Neural cell (in vitro differentiated cells): ENCODE results near the gene RNF187. TPM values are rescaled to one million over a fixed set of nuclear protein-coding genes. Genes with fewer than 3 reads are reported as not detected.
A peak's percentile ranks its signal among the peaks of the same experiment; 100 is the strongest.

Experiments used
- H2AFZ ChIP-seq: fragments of 200-600, 300-800 bp; sonication (generic), shearing (Covaris generic); 2 replicates; pipeline ENCODE4 v1.6.0; 2014; ENCODE audit warnings: low read depth, mild to moderate bottlenecking, antibody characterized with exemption, low read length, moderate library complexity
- H3F3A ChIP-seq: fragments of 200-600 bp; shearing (Covaris generic); 2 replicates; pipeline ENCODE4 v1.6.1; 2016; ENCODE audit warnings: mild to moderate bottlenecking, moderate library complexity, mixed read lengths, antibody characterized with exemption, low read length; ENCODE audit not compliant: insufficient read depth, poor library complexity, severe bottlenecking
- H3K27ac ChIP-seq: fragments of 200-600, 300-800 bp; sonication (generic), shearing (Covaris generic); 2 replicates; pipeline ENCODE4 v1.5.1; 2014; ENCODE audit warnings: mild to moderate bottlenecking, low read length, moderate library complexity
- H3K27me3 ChIP-seq: fragments of 300-800, 200-600 bp; sonication (generic), shearing (Covaris generic); 2 replicates; pipeline ENCODE4 v1.6.0; 2014; ENCODE audit warnings: mild to moderate bottlenecking, low read depth, low read length, moderate library complexity; ENCODE audit not compliant: insufficient read depth
- H3K36me3 ChIP-seq: fragments of 300-800, 200-600 bp; sonication (generic), shearing (Covaris generic); 2 replicates; pipeline ENCODE4 v1.5.1; 2014; ENCODE audit warnings: mild to moderate bottlenecking, antibody characterized with exemption, low read length, moderate library complexity; ENCODE audit not compliant: insufficient read depth
- H3K4me2 ChIP-seq: fragments of 300-800, 200-600 bp; sonication (generic), shearing (Covaris generic); 2 replicates; pipeline ENCODE4 v1.6.0; 2014; ENCODE audit warnings: mild to moderate bottlenecking, low read length
- H3K4me3 ChIP-seq: fragments of 300-800, 200-600 bp; sonication (generic), shearing (Covaris generic); 2 replicates; pipeline ENCODE4 v1.5.1; 2014; ENCODE audit warnings: mild to moderate bottlenecking, low read length, moderate library complexity
- H3K79me2 ChIP-seq: fragments of 200-600 bp; shearing (Covaris generic); replicated peaks from 2 replicates; pipeline ENCODE4 v1.6.0; 2014; ENCODE audit warnings: mild to moderate bottlenecking, low read length, moderate library complexity; ENCODE audit not compliant: insufficient read depth
- H3K9ac ChIP-seq: fragments of 300-800, 200-600 bp; sonication (generic), shearing (Covaris generic); 2 replicates; pipeline ENCODE4 v1.6.1; 2016; ENCODE audit warnings: mild to moderate bottlenecking, low read length, mixed read lengths
- H3K9me2 ChIP-seq: fragments of 200-600 bp; shearing (Covaris generic); 2 replicates; pipeline ENCODE4 v1.6.1; 2016; ENCODE audit warnings: mild to moderate bottlenecking, low read length, mixed read lengths; ENCODE audit not compliant: insufficient read depth
- H3K9me3 ChIP-seq: fragments of 200-600, 300-800 bp; sonication (generic), shearing (Covaris generic); 2 replicates; pipeline ENCODE4 v1.6.1; 2016; ENCODE audit warnings: mild to moderate bottlenecking, mixed run types, low read length, moderate library complexity, mixed read lengths
- H4K20me1 ChIP-seq: fragments of 200-600 bp; shearing (Covaris generic); 2 replicates; pipeline ENCODE4 v1.6.1; 2016; ENCODE audit warnings: mild to moderate bottlenecking, mixed run types; ENCODE audit not compliant: insufficient read depth
- CTCF ChIP-seq: fragments of 450-650 bp; IDR thresholded peaks from 2 replicates; pipeline ENCODE4 v1.5.1; 2014; ENCODE audit warnings: antibody characterized with exemption, mild to moderate bottlenecking, moderate library complexity; ENCODE audit not compliant: poor library complexity, severe bottlenecking
- EP300 ChIP-seq: fragments of 450-650 bp; conservative IDR thresholded peaks from 2 replicates; pipeline ENCODE4 v1.6.1; 2014; ENCODE audit warnings: antibody characterized with exemption, mild to moderate bottlenecking, moderate library complexity; ENCODE audit not compliant: poor library complexity, severe bottlenecking
- EZH2 ChIP-seq: fragments of 200-600, 300-800 bp; shearing (Covaris generic), sonication (generic); IDR thresholded peaks from 2 replicates; pipeline ENCODE4 v1.6.1; 2014; ENCODE audit warnings: antibody characterized with exemption, low read length, borderline replicate concordance, mild to moderate bottlenecking; ENCODE audit not compliant: insufficient read depth, poor library complexity, severe bottlenecking
- MXI1 ChIP-seq: fragments of 450-650 bp; conservative IDR thresholded peaks from 2 replicates; pipeline ENCODE4 v1.6.1; 2014; ENCODE audit warnings: antibody characterized with exemption, mild to moderate bottlenecking; ENCODE audit not compliant: poor library complexity, severe bottlenecking
- POLR2AphosphoS5 ChIP-seq: IDR thresholded peaks from 2 replicates; pipeline ENCODE4 v1.6.1; 2012
- RAD21 ChIP-seq: fragments of 450-650 bp; conservative IDR thresholded peaks from 2 replicates; pipeline ENCODE4 v1.6.1; 2014; ENCODE audit warnings: antibody characterized with exemption, mild to moderate bottlenecking, moderate library complexity
- REST ChIP-seq: IDR thresholded peaks from 2 replicates; pipeline ENCODE4 v1.6.1; 2012; ENCODE audit warnings: borderline replicate concordance
- SMC3 ChIP-seq: fragments of 450-650 bp; conservative IDR thresholded peaks from 2 replicates; pipeline ENCODE4 v1.6.1; 2014; ENCODE audit warnings: antibody characterized with exemption, mild to moderate bottlenecking, moderate library complexity; ENCODE audit not compliant: poor library complexity
- TAF1 ChIP-seq: IDR thresholded peaks from 2 replicates; pipeline ENCODE4 v1.6.1; 2012; ENCODE audit warnings: low read depth
- polyA plus RNA-seq: library from polyadenylated mRNA; depleted of rRNA; stranded (reverse); fragments of >200 nt; gene quantifications from 2 replicates; pipeline ENCODE4 v1.2.3, GENCODE V29; 2014

The RNF187 gene
- polyA plus RNA-seq, 1 donor from 2014 or later = 73.6 TPM

GRCh38 chr1:228463009-228463558, 24.1 kb upstream of the RNF187 start:
- Histone ChIP-seq H3K9ac (peak overlapping the region; percentile 85), H3K9me2 (no peaks in the 10 kb centered on the region), H3K27ac (peak overlapping the region; percentile 69), H3K27me3 (no peaks in the 10 kb centered on the region), H4K20me1 (no peaks in the 10 kb centered on the region), H3K4me2 (peak overlapping the region; percentile 25), H3K36me3 (no peaks in the 10 kb centered on the region), H3K9me3 (no peaks in the 10 kb centered on the region), H3F3A (no peaks in the 10 kb centered on the region), H2AFZ (no peak overlapping the region), H3K4me3 (peak overlapping the region; percentile 78), H3K79me2 (peaks cover 23% of the 10 kb centered on the region)
- no peak for TF ChIP-seq MXI1
- no peak for TF ChIP-seq EZH2
- no peak for TF ChIP-seq SMC3
- no peak for TF ChIP-seq REST
- no peak for TF ChIP-seq POLR2AphosphoS5
- TF ChIP-seq RAD21 = no peak
- TF ChIP-seq CTCF = no peak
- TF ChIP-seq TAF1 = no peak
- TF ChIP-seq EP300 = no peak

GRCh38 chr1:228463559-228464455, 23.4 kb upstream of the RNF187 start:
- no peaks in the 10 kb centered on the region for H3K27me3 ChIP-seq
- H3K4me3 ChIP-seq = peak overlapping the region; percentile 78

More at GRCh38 chr1:228463559-228464455, 23.4 kb upstream of the RNF187 start:
- Histone ChIP-seq H3K27ac (peak overlapping the region; percentile 69), H3K9me2 (no peaks in the 10 kb centered on the region), H3K36me3 (no peaks in the 10 kb centered on the region), H2AFZ (no peak overlapping the region), H4K20me1 (no peaks in the 10 kb centered on the region), H3K4me2 (peak overlapping the region; percentile 25), H3K9me3 (no peaks in the 10 kb centered on the region), H3K9ac (peak overlapping the region; percentile 85), H3K79me2 (peaks cover 23% of the 10 kb centered on the region), H3F3A (no peaks in the 10 kb centered on the region)
- TF ChIP-seq RAD21 (no peak), REST (peak; percentile 66), EZH2 (no peak), EP300 (no peak), MXI1 (no peak), POLR2AphosphoS5 (peak; percentile 61), CTCF (peak; percentile 36), SMC3 (no peak), TAF1 (peak; percentile 13)
